GOT3 (cell line): ENCODE data around the gene ACKR2.
A peak's percentile ranks its signal among the peaks of the same experiment; 100 is the strongest.
"Not testable (repeated sequence)": the region's sequence is repeated elsewhere in the genome, so short reads cannot be mapped to it uniquely, and the experiment has no call there.

Experiments
- DNase-seq: peaks from one replicate; lab custom pipeline; 2025; ENCODE audit warnings: mixed read lengths; lab: John Stamatoyannopoulos, UW

ACKR2 gene

DNA sequence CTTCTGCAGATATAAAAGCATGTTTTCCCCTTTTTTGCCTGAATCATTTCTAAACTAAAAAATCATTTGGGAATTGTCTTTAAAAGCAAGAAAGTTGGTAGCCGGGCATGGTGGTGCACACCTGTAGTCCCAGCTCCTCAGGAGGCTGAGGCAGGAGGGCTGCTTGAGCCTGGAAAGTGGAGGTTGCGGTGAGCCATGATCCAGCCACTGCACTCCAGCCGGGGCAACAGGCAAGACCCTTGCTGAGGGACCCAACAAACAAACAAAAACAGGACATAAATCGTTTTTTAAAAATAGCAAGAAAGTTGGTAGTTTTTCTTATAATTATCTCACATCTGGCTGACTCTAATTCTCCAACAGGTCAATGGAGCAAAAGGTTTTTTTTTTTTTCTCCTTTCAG, 7.5 kb upstream of the ACKR2 start:
- DNase-seq, result no peak

DNA sequence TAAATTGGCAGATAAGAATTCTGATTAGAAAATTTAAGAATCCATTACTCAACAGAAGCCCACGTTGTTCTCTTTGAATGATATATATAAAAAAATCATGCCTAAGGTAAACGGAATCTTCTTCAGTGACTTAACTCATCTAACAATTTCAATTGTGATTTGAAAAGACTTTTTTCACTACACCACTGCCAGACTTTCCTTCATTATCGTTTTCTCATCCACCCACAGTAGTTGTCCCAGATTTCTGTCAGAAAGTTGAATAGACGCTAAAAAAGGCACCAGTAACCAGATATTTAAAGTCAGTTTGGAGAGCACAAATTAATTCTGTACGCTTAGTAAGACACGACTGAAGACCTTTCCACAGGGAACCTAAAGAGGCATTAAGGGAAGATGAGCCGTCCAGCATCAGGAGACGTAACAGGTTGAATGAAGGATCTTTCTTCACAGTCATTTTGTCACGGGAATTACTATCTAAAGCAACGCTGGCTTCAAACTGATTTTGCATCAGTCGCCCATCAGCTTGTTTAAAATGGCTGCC, 6.3 kb upstream of the ACKR2 start:
- no peak for DNase-seq

GRCh38 chr3:42803414-42804105, 5.7 kb upstream of the ACKR2 start:
- no peak for DNase-seq

DNA sequence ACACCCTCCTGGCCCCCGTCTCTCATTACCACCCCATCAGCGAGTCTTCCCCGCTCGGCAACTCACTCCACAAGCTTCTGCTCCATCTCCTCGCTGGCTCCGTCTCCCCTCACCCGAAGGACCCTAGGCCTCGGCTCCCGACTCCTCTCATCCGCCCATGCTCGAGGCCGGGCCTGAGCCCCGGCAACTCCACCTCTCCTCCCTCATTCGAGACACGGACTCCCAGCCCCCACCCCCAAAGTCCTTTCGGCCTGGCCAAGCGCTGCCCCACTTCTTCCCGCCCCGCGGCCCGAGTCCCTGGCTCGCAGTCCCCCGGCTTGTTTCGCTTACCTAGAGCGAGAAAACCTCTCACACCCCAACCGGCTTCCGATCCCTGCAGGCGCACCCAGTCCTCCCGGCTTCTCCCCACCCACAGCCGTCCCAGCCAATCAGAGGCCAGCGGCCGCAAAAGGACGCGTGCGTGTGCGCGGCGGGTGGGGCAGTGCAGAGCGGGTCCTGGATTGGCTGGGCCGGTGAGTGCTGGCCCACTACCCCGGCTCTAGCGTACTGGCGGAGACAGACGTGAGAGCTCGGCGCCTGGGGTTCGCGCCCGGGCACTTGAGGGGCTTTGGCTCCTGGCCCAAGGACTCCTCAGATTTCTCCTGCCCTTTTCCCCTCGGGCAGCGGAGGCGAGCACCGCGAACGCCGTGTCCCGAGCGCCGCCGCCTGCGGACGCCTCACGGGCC, 5.0 kb upstream of the ACKR2 start, which contains the start of gene HIGD1A:
Gene HIGD1A, minus strand, starts transcription at position 385 of the 725 bp plus-strand sequence. CDS start 10,237 bp downstream, outside the sequence.
- peak; percentile 74 for DNase-seq

DNA sequence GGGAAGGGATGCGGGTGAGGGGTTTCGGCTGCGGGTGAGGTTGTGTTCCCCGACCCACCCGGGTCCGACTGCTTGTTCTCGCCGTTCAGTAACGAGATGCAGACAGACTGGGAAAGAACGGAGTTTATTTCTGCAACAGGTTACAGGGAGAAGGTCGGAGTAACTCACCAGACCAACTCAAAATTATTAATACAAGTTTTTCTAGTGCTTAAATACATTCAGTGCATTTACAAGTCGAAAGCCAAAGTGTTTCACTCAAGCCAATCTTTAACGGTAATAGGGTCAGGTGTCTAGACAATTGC, 4.5 kb upstream of the ACKR2 start:
- no peak for DNase-seq

GRCh38 chr3:42805141-42805821, 4.0 kb upstream of the ACKR2 start:
- no peak for DNase-seq

DNA sequence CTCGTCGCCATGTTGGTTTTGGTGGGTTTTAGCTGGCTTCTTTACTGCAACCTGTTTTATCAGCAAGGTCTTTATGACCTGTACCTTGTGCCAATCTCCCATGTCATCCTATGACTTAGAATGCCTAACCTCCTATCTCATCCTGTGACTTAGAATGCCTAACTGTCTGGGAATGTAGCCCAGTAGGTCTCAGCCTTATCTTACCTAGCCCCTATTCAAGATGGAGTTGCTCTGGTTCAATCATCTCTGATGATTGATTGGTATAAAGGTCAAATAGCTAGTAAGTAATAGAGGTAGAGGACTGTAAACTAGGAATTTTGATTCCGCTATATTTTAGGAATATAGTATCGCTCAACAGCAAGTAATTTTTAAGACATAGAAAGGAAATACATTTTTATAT, 1.3 kb upstream of the ACKR2 start:
- no peak for DNase-seq

DNA sequence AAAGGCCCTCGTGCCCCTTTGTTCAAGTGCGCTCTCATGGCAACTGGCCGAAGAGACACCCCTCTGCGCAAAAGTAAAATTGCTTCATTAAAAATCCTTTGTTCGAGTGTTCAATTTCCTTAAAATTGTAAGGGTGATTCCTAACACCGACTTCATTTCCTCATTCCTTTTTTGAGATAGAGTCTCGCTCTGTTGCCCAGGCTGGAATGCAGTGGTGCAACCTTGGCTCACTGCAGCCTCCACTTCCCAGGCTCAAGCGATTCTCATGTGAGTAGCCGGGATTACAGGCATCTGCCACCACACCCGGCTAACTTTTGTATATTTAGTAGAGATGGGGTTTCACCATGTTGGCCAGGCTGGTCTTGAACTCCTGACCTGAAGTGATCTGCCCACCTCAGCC, 1.5 kb downstream of the ACKR2 start:
- not testable (repeated sequence) for DNase-seq

DNA sequence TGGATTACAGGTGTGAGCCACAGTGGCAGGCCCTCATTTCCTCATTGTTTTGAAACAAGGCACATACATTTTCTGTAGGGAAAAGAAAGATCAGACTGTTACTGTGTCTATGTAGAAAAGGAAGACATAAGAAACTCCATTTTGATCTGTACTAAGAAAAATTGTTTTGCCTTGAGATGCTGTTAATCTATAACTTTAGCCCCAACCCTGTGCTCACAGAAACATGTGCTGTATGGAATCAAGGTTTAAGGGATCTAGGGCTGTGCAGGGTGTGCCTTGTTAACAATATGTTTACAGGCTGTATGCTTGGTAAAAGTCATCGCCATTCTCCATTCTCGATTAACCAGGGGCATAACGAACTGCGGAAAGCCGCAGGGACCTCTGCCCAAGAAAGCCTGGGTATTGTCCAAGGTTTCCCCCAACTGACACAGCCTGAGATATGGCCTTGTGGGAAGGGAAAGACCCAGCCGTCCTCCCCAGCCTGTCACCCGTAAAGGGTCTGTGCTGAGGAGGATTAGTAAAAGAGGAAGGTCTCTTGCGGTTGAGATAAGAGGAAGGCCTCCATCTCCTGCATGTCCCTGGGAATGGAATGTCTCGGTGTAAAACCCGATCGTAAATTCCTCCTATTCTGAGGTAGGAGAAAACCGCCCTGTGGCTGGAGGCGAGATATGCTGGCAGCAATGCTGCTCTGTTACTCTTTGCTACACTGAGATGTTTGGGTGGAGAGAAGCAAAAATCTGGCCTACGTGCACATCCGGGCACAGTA, 2.1 kb downstream of the ACKR2 start:
- DNase-seq, result not testable (repeated sequence)

- no peak for DNase-seq
Observed at GRCh38 chr3:42814246-42814645, 5.0 kb downstream of the ACKR2 start.

DNA sequence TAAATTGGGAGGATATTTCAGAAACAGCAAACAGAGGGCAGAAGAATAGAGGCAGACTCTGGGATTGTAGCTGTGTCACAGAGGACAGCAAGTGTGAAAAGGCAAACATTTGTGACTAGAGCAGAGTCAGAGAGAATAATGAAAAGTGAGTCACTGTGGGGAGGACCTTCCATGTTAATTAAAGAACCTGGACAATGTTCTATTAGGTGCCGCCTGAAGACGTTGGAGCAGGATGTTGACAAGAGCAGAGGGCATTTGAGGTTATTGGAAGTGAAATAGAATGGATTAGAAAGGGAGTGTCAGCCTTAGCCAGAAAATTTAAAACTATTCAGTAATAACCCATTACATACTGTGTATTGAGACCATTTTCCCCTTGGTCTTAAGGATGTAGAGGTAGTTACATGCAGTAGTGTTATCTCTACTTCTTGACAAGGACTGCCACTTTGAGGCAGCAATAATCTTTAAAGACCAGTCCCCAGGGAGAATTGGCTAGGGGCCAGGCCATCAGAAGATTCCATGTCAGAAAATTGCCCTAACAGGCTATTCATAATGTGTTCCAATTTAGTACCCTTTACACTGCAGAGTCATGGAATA, 5.8 kb downstream of the ACKR2 start:
- DNase-seq, result no peak

DNA sequence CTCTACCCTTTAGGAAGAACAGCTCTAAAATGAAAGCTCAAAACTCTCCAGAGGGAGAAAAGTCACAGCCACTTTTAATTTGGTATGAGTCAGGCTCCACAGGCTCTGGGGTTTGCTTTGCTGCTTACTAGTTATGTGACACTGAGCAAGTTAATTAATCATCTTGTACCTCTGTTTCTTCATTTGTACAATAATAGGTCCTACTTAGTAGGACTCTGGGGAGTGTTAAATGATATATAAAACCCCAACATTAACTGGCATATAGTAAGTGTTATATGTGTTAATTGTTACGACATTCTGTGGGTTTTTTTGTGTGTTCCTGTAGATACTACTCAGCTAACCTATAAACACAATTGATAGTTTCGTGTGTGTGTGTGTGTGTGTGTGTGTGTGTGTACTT, 6.6 kb downstream of the ACKR2 start:
- no peak for DNase-seq

GRCh38 chr3:42819351-42819965, 10.2 kb downstream of the ACKR2 start:
- no peak for DNase-seq

DNA sequence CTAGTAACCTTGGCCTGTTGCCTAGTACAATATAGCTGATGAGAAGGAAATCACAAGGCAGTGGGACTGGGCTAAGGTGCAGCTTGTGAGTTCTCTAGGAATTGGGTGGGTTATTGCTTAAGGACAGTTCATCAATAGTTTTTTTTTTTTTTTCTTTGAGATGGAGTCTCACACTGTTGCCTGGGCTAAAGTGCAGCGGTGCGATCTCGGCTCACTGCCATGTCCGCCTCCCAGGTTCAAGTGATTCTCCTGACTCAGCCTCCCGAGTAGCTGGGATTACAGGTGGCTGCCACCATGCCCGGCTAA, 11.5 kb downstream of the ACKR2 start:
- DNase-seq, result no peak

GRCh38 chr3:42822828-42823227, 13.6 kb downstream of the ACKR2 start:
- DNase-seq, result no peak

DNA sequence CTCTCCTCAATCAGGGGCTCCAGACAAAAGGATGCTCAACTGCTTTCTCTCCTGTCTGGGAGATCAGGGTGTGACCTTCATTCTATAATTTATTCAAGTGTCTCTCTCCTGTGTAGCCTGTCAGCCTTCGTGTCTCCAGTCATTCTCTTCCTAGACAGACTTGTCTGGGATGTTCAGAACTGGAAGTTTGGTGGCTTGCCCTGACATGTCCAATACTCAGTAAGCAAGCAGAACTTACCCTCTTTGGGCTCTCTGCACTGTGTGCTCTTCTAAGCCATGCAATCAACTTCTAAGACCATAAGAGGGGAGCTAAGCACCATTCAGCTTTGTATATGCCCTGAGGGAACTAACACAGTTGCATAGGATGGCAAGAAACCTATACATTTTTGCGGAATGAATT, 14.1 kb downstream of the ACKR2 start:
- DNase-seq, result no peak

GRCh38 chr3:42826141-42826540, 16.9 kb downstream of the ACKR2 start:
- no peak for DNase-seq

- no peak for DNase-seq
Observed at GRCh38 chr3:42827023-42827422, 17.8 kb downstream of the ACKR2 start.

DNA sequence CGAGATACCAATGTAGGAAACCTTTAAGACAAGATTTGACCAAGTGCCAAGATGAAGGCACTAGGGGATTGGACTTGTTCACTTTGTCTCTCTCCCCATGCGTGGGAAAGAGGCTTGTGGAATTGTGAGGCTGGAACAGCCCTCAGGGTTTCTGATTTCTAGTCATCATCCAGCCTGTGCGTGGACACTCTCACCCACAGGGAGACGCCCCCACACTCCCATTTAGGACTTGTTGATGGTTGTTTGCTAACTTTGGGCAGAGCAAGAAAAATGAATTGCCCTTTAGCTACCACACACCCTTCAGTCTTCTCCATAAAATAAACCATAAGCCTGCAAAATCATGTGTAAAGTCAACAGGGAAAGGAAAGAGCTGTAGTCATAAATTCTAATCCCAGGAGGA, 18.4 kb downstream of the ACKR2 start:
- DNase-seq, result no peak

- no peak for DNase-seq
Observed at GRCh38 chr3:42829083-42829627, 19.9 kb downstream of the ACKR2 start.
